Hepatocyte (in vitro differentiated cells): Measurements from ENCODE around the gene LRRTM1. TPM values are rescaled to one million over a fixed set of nuclear protein-coding genes. Genes with fewer than 3 reads are reported as not detected.
A peak's percentile ranks its signal among the peaks of the same experiment; 100 is the strongest.

Experiments
- DNase-seq: peaks from one replicate; pipeline ENCODE4 v3.0.0-alpha.2; 2016; ENCODE audit warnings: low spot score
- H2AFZ ChIP-seq: fragments of 200-600 bp; sonication (generic); 2 replicates; pipeline ENCODE4 v1.6.0; 2016; ENCODE audit warnings: antibody characterized with exemption, mild to moderate bottlenecking
- H3K27ac ChIP-seq: fragments of 200-600 bp; sonication (generic); 2 replicates; pipeline ENCODE4 v1.5.1; 2016; ENCODE audit warnings: mild to moderate bottlenecking
- H3K27me3 ChIP-seq: fragments of 200-600 bp; sonication (generic); 2 replicates; pipeline ENCODE4 v1.6.1; 2016
- H3K36me3 ChIP-seq: fragments of 200-600 bp; sonication (generic); replicated peaks from 2 replicates; pipeline ENCODE4 v1.5.1; 2016; ENCODE audit warnings: low read depth; ENCODE audit not compliant: insufficient read depth
- H3K4me1 ChIP-seq: fragments of 200-600 bp; sonication (generic); 2 replicates; pipeline ENCODE4 v1.5.1; 2016; ENCODE audit warnings: mild to moderate bottlenecking, moderate library complexity; ENCODE audit not compliant: insufficient read depth
- H3K4me2 ChIP-seq: fragments of 200-600 bp; sonication (generic); 2 replicates; pipeline ENCODE4 v1.6.0; 2016
- H3K4me3 ChIP-seq: fragments of 200-600 bp; sonication (generic); 2 replicates; pipeline ENCODE4 v1.5.1; 2016; ENCODE audit warnings: mild to moderate bottlenecking
- H3K79me2 ChIP-seq: fragments of 200-600 bp; sonication (generic); 2 replicates; pipeline ENCODE4 v1.6.0; 2017; ENCODE audit warnings: mild to moderate bottlenecking
- H3K9me2 ChIP-seq: fragments of 200-600 bp; sonication (generic); replicated peaks from 2 replicates; pipeline ENCODE4 v1.6.0; 2017; ENCODE audit warnings: mild to moderate bottlenecking; ENCODE audit not compliant: insufficient read depth
- H3K9me3 ChIP-seq: fragments of 200-600 bp; sonication (generic); 2 replicates; pipeline ENCODE4 v1.5.1; 2016; ENCODE audit warnings: low read depth, mild to moderate bottlenecking
- H4K20me1 ChIP-seq: fragments of 200-600 bp; sonication (generic); 2 replicates; pipeline ENCODE4 v1.6.0; 2016; ENCODE audit warnings: mild to moderate bottlenecking; ENCODE audit not compliant: insufficient read depth, poor library complexity, severe bottlenecking
- EZH2 ChIP-seq: fragments of 200-600 bp; sonication (generic); IDR thresholded peaks from 2 replicates; pipeline ENCODE4 v1.6.1; 2016; ENCODE audit warnings: antibody characterized with exemption, mild to moderate bottlenecking, borderline replicate concordance
- EZH2phosphoT487 ChIP-seq: fragments of 200-600 bp; sonication (generic); IDR thresholded peaks from one replicate; pipeline ENCODE4 v1.6.1; 2018; ENCODE audit warnings: antibody characterized with exemption, mild to moderate bottlenecking, low read depth, moderate library complexity; ENCODE audit not compliant: unreplicated experiment, severe bottlenecking
- WGBS: methylation state at CpG from one replicate; pipeline ENCODE4 v1.1.6; 2016; ENCODE audit warnings: low lambda C conversion rate; ENCODE audit errors: missing lambda C conversion rate; 5-methylcytosine and 5-hydroxymethylcytosine counted together
- polyA plus RNA-seq: library from polyadenylated mRNA; unstranded; fragments of >200 nt; fragmentation: Nextera tagmentation; extraction: Ambion mirVana; gene quantifications from 2 replicates; pipeline ENCODE4 v1.2.1, GENCODE V29; 2016
- total RNA-seq: library from RNA; depleted of rRNA; stranded (reverse); fragments of >200 nt; gene quantifications from 2 replicates; pipeline ENCODE4 v1.2.3, GENCODE V29; 2014
- TF ChIP-seq, protein P1 (sequence below): fragments of 200-600 bp; sonication (generic); IDR thresholded peaks from 2 replicates; pipeline ENCODE4 v1.5.1; 2016; ENCODE audit warnings: antibody characterized with exemption, mild to moderate bottlenecking; ENCODE audit not compliant: poor library complexity

The LRRTM1 gene
- total and polyA plus RNA-seq, 2 experiments from 2014 or later = 1.3 to 2.7 TPM

DNA sequence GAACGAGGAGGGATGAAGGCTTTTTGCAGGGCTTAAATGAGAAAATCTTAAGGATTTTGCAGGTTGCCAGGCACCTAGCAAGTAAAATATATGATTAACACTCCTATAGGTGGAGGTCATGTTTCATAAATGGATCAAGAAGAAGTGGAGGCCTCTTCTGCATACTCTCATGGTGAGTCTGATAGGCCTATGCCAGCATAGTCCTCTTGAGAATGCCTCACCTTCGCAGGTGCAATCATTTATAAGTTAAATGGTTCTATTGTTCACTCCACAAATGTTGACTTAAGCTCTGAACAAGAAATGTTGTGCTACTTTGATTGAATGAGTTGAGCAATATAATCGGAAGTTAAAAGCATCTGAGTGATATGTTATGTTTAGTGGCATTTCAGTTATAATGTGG is 12.1 kb downstream of the LRRTM1 start:
- WGBS = 72% methylated on average over 3 of the region's 3 CpGs
- peaks cover 8% of the 10 kb centered on the region for H3K4me1 ChIP-seq

DNA sequence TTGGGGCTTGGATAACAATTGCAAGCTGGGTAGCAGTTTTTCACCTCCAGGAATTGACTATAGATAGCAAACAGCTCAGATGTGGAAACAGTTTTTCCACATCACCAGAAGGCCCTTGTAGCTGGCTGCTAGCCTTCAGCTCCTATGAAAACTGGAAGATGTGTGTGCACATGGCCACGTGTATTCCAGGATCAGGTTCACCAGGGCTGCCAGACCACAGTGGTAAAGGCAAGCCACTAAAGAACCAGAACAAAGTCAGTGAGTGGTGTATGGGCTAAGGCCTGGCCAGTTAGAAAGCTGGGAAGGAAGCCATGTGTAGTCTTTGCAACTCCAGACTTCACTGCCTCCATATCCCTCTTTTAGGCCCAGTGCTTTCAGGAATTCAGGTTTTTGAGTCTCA is 12.9 kb downstream of the LRRTM1 start:
- Histone ChIP-seq H3K4me1 (peaks cover 8% of the 10 kb centered on the region), H4K20me1 (no peaks in the 10 kb centered on the region), H3K9me3 (no peaks in the 10 kb centered on the region), H3K4me2 (no peak overlapping the region), H2AFZ (no peak overlapping the region), H3K79me2 (no peaks in the 10 kb centered on the region), H3K4me3 (no peak overlapping the region), H3K27ac (no peak overlapping the region), H3K9me2 (no peaks in the 10 kb centered on the region), H3K27me3 (no peaks in the 10 kb centered on the region), H3K36me3 (no peaks in the 10 kb centered on the region)
- WGBS = 80% methylated on average over 1 of the region's 1 CpG
- DNase-seq = no peak
- TF ChIP-seq, protein P1, sequence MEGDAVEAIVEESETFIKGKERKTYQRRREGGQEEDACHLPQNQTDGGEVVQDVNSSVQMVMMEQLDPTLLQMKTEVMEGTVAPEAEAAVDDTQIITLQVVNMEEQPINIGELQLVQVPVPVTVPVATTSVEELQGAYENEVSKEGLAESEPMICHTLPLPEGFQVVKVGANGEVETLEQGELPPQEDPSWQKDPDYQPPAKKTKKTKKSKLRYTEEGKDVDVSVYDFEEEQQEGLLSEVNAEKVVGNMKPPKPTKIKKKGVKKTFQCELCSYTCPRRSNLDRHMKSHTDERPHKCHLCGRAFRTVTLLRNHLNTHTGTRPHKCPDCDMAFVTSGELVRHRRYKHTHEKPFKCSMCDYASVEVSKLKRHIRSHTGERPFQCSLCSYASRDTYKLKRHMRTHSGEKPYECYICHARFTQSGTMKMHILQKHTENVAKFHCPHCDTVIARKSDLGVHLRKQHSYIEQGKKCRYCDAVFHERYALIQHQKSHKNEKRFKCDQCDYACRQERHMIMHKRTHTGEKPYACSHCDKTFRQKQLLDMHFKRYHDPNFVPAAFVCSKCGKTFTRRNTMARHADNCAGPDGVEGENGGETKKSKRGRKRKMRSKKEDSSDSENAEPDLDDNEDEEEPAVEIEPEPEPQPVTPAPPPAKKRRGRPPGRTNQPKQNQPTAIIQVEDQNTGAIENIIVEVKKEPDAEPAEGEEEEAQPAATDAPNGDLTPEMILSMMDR = no peak
- TF ChIP-seq EZH2phosphoT487 (no peak), EZH2 (no peak)

More for the DNA sequence above, 12.1 kb downstream of the LRRTM1 start:
- H3K4me2 ChIP-seq = no peak overlapping the region
- no peak overlapping the region for H3K4me3 ChIP-seq
- H3K9me3 ChIP-seq = no peaks in the 10 kb centered on the region
- TF ChIP-seq, protein P1 = no peak
- TF ChIP-seq EZH2phosphoT487 = no peak
- TF ChIP-seq EZH2 = no peak
- H3K9me2 ChIP-seq = no peaks in the 10 kb centered on the region
- H3K27ac ChIP-seq = no peak overlapping the region
- no peak for DNase-seq
- no peaks in the 10 kb centered on the region for H4K20me1 ChIP-seq
- no peaks in the 10 kb centered on the region for H3K79me2 ChIP-seq
- no peaks in the 10 kb centered on the region for H3K27me3 ChIP-seq
- no peaks in the 10 kb centered on the region for H3K36me3 ChIP-seq
- H2AFZ ChIP-seq = no peak overlapping the region

DNA sequence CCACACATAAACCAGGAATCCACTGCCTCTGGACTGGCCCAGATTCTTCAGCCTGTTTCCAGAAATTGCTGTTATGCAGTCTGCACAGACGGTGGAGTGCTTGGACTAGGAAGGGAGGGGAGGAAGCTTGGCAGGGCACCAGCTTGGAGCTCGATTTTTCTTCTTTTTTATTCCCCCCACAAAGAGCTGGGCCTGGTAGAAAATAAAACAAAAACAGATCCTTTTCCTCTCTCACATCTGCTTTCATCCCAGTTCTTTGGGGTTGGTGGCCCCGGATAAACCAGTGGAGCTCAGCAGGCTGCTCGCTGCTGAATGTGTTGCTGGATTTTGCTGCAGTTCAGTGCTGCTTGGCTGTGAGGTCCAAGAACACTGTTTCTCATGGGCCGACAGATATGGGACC is 16.0 kb downstream of the LRRTM1 start:
- no peak overlapping the region for H3K4me3 ChIP-seq
- H3K9me3 ChIP-seq = no peaks in the 10 kb centered on the region
- peak overlapping the region; percentile 23 for H3K4me2 ChIP-seq
- no peaks in the 10 kb centered on the region for H3K9me2 ChIP-seq
- H3K36me3 ChIP-seq = no peaks in the 10 kb centered on the region
- H4K20me1 ChIP-seq = no peaks in the 10 kb centered on the region
- TF ChIP-seq EZH2phosphoT487 (no peak), EZH2 (no peak)
- TF ChIP-seq, protein P1 = peak; percentile 60
- no peaks in the 10 kb centered on the region for H3K79me2 ChIP-seq
- peak; percentile 65 for DNase-seq
- H3K4me1 ChIP-seq = peaks cover 8% of the 10 kb centered on the region
- H3K27me3 ChIP-seq = no peaks in the 10 kb centered on the region
- H3K27ac ChIP-seq = no peak overlapping the region
- 44% methylated on average over 5 of the region's 5 CpGs for WGBS
- H2AFZ ChIP-seq = peak overlapping the region; percentile 21

- Histone ChIP-seq H3K4me2 (no peak overlapping the region), H3K4me3 (no peak overlapping the region), H3K9me2 (no peaks in the 10 kb centered on the region), H3K4me1 (no peaks in the 10 kb centered on the region), H2AFZ (no peak overlapping the region), H3K79me2 (no peaks in the 10 kb centered on the region), H3K27ac (no peak overlapping the region), H3K9me3 (no peaks in the 10 kb centered on the region), H4K20me1 (no peaks in the 10 kb centered on the region), H3K36me3 (no peaks in the 10 kb centered on the region), H3K27me3 (no peaks in the 10 kb centered on the region)
- DNase-seq = no peak
- no peak for TF ChIP-seq EZH2
- TF ChIP-seq, protein P1 = no peak
- no peak for TF ChIP-seq EZH2phosphoT487
- 82% methylated on average over 1 of the region's 1 CpG for WGBS
Observed at GRCh38 chr2:80281049-80281448, 23.5 kb downstream of the LRRTM1 start.
